ENCODE data around the gene S100A8. TPM values are rescaled to one million over a fixed set of nuclear protein-coding genes. Genes with fewer than 3 reads are reported as not detected.

Gene S100A8
- total RNA-seq, 2 donors from 2014 or later, result 19.1 to 37.1 TPM

DNA sequence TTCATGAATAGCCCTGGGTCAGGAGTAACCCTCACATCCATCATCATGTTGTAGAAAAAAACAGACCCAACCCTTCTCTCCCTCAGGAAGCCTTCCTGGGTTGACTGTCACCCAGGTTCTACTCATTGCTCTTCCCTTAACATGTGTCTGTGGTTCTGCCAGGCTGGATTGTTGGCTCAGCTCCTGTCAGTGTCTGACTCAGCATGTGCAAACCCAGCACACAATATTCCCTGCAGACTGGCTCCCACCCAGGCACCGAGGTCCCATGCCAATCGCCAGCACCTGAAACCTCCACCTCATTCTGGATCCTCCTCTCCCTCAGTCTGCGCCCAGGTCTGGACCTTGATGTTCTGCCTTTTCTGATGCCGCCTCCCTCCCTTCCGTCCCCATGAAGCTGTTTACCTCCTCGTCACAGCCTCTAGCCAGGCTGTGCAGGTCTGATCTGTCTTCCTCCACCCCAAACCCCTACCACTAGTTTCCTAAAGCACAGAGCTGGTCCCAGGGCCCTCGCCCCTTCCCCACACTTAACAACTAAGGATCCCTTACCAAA lies 4.3 kb upstream of the S100A8 start:
- peak; percentile 40 for DNase-seq (ENCODE audit: low spot score)
- Histone ChIP-seq H3K9me3 (no peaks in the 10 kb centered on the region), H3K27ac (no peak overlapping the region), H3K4me1 (peaks cover 0 to 4% of the 10 kb centered on the region in 2 donors), H3K4me3 (no peak overlapping the region), H3K27me3 (no peaks in the 10 kb centered on the region), H3K36me3 (no peaks in the 10 kb centered on the region)
- TF ChIP-seq, protein P1, sequence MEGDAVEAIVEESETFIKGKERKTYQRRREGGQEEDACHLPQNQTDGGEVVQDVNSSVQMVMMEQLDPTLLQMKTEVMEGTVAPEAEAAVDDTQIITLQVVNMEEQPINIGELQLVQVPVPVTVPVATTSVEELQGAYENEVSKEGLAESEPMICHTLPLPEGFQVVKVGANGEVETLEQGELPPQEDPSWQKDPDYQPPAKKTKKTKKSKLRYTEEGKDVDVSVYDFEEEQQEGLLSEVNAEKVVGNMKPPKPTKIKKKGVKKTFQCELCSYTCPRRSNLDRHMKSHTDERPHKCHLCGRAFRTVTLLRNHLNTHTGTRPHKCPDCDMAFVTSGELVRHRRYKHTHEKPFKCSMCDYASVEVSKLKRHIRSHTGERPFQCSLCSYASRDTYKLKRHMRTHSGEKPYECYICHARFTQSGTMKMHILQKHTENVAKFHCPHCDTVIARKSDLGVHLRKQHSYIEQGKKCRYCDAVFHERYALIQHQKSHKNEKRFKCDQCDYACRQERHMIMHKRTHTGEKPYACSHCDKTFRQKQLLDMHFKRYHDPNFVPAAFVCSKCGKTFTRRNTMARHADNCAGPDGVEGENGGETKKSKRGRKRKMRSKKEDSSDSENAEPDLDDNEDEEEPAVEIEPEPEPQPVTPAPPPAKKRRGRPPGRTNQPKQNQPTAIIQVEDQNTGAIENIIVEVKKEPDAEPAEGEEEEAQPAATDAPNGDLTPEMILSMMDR (IDR thresholded peaks at IDR 0.05), result no peak

DNA sequence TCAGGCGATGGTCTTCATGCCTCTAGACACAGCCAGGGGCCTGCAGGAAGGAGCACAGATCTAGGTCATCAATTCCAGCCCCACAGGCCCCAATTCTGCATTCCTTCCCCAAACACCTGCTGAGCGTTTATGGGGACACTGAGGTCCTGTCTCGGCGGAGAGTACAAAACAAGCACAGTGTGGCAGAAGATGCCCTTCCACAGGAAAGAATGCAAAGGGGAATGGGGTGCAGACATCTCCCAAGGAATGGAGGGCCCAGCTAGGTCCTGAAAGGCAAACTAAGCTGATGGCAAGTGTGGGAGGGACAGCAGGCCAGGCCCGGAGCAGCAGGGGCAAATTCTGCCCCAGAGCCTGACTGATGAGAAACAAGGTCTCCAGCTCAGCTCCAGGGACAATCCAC lies 3.5 kb upstream of the S100A8 start:
- no peak overlapping the region for H3K27ac ChIP-seq
- no peaks in the 10 kb centered on the region for H3K9me3 ChIP-seq
- H3K27me3 ChIP-seq, result no peaks in the 10 kb centered on the region
- peaks cover 0 to 4% of the 10 kb centered on the region in 2 donors for H3K4me1 ChIP-seq
- DNase-seq (ENCODE audit: low spot score), result no peak
- H3K4me3 ChIP-seq, result no peak overlapping the region
- H3K36me3 ChIP-seq, result no peaks in the 10 kb centered on the region
- TF ChIP-seq, protein P1 (IDR thresholded peaks at IDR 0.05), result no peak

DNA sequence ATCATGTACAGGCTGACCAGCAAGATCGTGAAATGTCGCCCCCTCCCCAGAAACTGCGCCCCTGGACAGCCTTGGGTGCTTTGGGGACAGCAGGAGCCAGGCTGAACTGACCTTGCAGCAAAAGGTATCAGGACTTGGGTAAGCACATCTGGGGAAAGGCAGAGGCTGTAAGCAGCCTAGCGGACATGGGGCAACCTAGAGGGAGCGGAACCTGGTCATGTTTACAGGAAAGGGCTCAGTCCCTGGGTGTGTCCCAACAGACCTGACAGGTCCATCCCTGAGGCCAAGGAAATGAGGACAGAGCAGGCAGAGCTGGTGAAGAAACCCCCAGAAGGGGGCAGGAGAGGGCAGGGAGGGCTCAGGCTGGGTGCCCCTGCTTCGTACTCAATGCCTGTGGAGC lies 3.1 kb upstream of the S100A8 start:
- no peak overlapping the region for H3K27ac ChIP-seq
- peak; percentile 26 for DNase-seq (ENCODE audit: low spot score)
- TF ChIP-seq, protein P1 (IDR thresholded peaks at IDR 0.05), result no peak
- H3K4me3 ChIP-seq, result no peak overlapping the region
- H3K27me3 ChIP-seq, result no peaks in the 10 kb centered on the region
- peaks cover 0 to 4% of the 10 kb centered on the region in 2 donors for H3K4me1 ChIP-seq
- H3K9me3 ChIP-seq, result no peaks in the 10 kb centered on the region
- H3K36me3 ChIP-seq, result no peaks in the 10 kb centered on the region

DNA sequence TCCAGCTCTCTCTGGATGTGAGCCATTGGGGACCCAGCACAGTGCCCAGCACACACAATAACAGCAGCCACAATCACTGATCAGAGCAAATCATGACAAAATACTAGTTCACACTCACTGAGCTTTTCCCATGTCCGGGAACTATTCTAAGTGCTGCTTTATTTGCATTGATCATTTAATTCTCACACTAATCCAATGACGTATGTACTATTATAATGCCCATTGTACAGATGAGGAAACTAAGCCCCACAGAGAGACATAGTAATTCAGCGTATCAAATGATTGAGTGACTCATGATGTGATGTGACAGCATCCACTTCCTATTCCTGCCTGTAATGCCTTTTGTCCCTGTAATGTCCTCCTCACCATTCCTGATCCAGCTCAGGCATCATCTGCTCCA lies 1.9 kb upstream of the S100A8 start:
- H3K27me3 ChIP-seq, result no peaks in the 10 kb centered on the region
- TF ChIP-seq, protein P1 (IDR thresholded peaks at IDR 0.05), result no peak
- H3K4me3 ChIP-seq, result no peak overlapping the region
- H3K27ac ChIP-seq, result no peak overlapping the region
- H3K4me1 ChIP-seq, result peaks cover 0 to 4% of the 10 kb centered on the region in 2 donors
- H3K9me3 ChIP-seq, result no peaks in the 10 kb centered on the region
- DNase-seq (ENCODE audit: low spot score), result no peak
- H3K36me3 ChIP-seq, result no peaks in the 10 kb centered on the region

DNA sequence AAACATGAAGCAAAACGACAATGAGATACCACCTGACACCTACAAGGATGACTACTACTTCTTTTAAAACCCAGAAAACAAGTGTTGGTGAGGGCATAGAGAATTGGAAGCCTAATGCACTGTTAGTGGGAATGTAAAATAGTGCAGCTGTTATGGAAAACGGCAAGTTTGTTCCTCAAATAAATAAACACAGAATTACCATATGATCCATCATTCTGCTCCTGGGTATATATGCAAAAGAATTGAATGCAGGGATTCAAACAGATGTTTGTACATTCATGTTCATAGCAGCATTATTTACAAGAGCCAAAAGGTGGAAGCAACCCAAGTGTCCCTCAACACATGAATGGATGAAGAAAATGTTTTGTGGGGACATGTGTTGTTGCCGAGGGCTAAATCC lies 1.4 kb upstream of the S100A8 start:
- no peaks in the 10 kb centered on the region for H3K27me3 ChIP-seq
- peaks cover 0 to 4% of the 10 kb centered on the region in 2 donors for H3K4me1 ChIP-seq
- H3K4me3 ChIP-seq, result no peak overlapping the region
- DNase-seq (ENCODE audit: low spot score), result no peak
- H3K9me3 ChIP-seq, result no peaks in the 10 kb centered on the region
- no peaks in the 10 kb centered on the region for H3K36me3 ChIP-seq
- no peak overlapping the region for H3K27ac ChIP-seq
- TF ChIP-seq, protein P1 (IDR thresholded peaks at IDR 0.05), result no peak

Measured in right atrium auricular region (tissue), 2 donors.